HL-60 (cell line): Measurements from ENCODE around the gene FOXP1.

Source experiments
- DNase-seq, 2 experiments: peaks; one replicate each; pipeline ENCODE4 v3.0.0-alpha.2; 2010 to 2020; ENCODE audit warnings: low read depth in 1 of 2, low spot score in 1 of 2
- H3K27ac ChIP-seq: fragments of 250-450 bp; sonication (Bioruptor Pico); replicated peaks from 2 replicates; pipeline ENCODE4 v1.5.1; 2020; ENCODE audit warnings: mild to moderate bottlenecking, moderate library complexity
- H3K27me3 ChIP-seq: fragments of 250-450 bp; sonication (Bioruptor Pico); 2 replicates; pipeline ENCODE4 v1.5.1; 2021; ENCODE audit warnings: mild to moderate bottlenecking, moderate library complexity; ENCODE audit not compliant: insufficient read depth, poor library complexity, severe bottlenecking
- H3K4me3 ChIP-seq: replicated peaks from 2 replicates; pipeline ENCODE4 v1.5.1; 2011; ENCODE audit warnings: mild to moderate bottlenecking, control low read depth, low read length; ENCODE audit not compliant: insufficient read depth
- GABPA ChIP-seq: IDR thresholded peaks from 2 replicates; pipeline ENCODE4 v1.6.1; 2012; ENCODE audit warnings: low read depth
- POLR2AphosphoS5 ChIP-seq: IDR thresholded peaks from 2 replicates; pipeline ENCODE4 v1.6.1; 2012; ENCODE audit warnings: low read depth
- REST ChIP-seq: IDR thresholded peaks from 2 replicates; pipeline ENCODE4 v1.6.1; 2012; ENCODE audit warnings: low read depth; ENCODE audit not compliant: insufficient replicate concordance
- SPI1 ChIP-seq: IDR thresholded peaks from 2 replicates; pipeline ENCODE4 v1.6.1; 2012; ENCODE audit warnings: low read depth, mild to moderate bottlenecking, borderline replicate concordance
- TF ChIP-seq, protein P1 (sequence below): IDR thresholded peaks from one replicate; pipeline ENCODE4 v1.5.1; 2011; ENCODE audit warnings: low read length, control low read depth, inconsistent platforms; ENCODE audit not compliant: insufficient read depth

FOXP1 gene

GRCh38 chr3:71175691-71176365 lies 407.7 kb downstream of the FOXP1 start:
- TF ChIP-seq, protein P1, sequence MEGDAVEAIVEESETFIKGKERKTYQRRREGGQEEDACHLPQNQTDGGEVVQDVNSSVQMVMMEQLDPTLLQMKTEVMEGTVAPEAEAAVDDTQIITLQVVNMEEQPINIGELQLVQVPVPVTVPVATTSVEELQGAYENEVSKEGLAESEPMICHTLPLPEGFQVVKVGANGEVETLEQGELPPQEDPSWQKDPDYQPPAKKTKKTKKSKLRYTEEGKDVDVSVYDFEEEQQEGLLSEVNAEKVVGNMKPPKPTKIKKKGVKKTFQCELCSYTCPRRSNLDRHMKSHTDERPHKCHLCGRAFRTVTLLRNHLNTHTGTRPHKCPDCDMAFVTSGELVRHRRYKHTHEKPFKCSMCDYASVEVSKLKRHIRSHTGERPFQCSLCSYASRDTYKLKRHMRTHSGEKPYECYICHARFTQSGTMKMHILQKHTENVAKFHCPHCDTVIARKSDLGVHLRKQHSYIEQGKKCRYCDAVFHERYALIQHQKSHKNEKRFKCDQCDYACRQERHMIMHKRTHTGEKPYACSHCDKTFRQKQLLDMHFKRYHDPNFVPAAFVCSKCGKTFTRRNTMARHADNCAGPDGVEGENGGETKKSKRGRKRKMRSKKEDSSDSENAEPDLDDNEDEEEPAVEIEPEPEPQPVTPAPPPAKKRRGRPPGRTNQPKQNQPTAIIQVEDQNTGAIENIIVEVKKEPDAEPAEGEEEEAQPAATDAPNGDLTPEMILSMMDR: no peak
- TF ChIP-seq SPI1: no peak
- no peak for TF ChIP-seq POLR2AphosphoS5
- TF ChIP-seq REST: no peak
- TF ChIP-seq GABPA: no peak
- no peak for DNase-seq
- Histone ChIP-seq H3K4me3 (no peak overlapping the region), H3K27ac (no peak overlapping the region), H3K27me3 (no peaks in the 10 kb centered on the region)

GRCh38 chr3:71172951-71173350 lies 410.6 kb downstream of the FOXP1 start:
- no peak for TF ChIP-seq GABPA
- TF ChIP-seq, protein P1: no peak
- no peak for TF ChIP-seq SPI1
- no peak overlapping the region for H3K4me3 ChIP-seq
- no peaks in the 10 kb centered on the region for H3K27me3 ChIP-seq
- peak overlapping the region; percentile 16; the same call in 1 of the 2 replicates for H3K27ac ChIP-seq
- DNase-seq: peak in 1 of 2 experiments; percentile 51

DNA sequence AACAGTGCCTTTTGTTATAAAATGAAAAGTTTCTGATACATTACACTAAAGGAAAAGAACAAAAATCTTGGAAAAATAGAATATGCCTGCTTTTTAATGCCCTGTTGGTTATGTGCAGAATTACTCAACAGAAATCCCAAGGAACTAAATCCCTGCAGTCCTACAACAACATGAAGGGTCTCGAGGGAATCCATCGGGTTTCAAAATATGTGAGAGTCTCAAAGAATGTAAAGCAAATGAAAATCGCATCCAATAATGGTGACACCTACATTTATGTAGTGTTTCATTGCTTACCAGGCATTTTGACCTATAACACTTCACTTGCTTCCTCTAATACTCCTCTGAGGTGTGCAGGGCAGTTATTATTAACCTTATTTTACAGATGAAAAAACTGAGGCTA lies 411.3 kb downstream of the FOXP1 start:
- H3K27me3 ChIP-seq: no peaks in the 10 kb centered on the region
- no peak overlapping the region for H3K4me3 ChIP-seq
- DNase-seq: no peak
- H3K27ac ChIP-seq: no peak overlapping the region
- no peak for TF ChIP-seq GABPA

- DNase-seq: no peak
- no peak overlapping the region for H3K27ac ChIP-seq
- no peaks in the 10 kb centered on the region for H3K27me3 ChIP-seq
- TF ChIP-seq, protein P1: no peak
- TF ChIP-seq SPI1 (no peak), REST (no peak), POLR2AphosphoS5 (no peak), GABPA (no peak)
- H3K4me3 ChIP-seq: no peak overlapping the region
These were observed 412.3 kb downstream of the FOXP1 start for GRCh38 chr3:71171247-71171646.
